IMR-90 (cell line): Measurements from ENCODE around the gene UBE2J1. TPM values are rescaled to one million over a fixed set of nuclear protein-coding genes. Genes with fewer than 3 reads are reported as not detected.

Experiments
- ATAC-seq: fragments of 200-7000 bp; cut with Tn5 transposase; 2 replicates; pipeline ENCODE4 v1.9.1; 2020; ENCODE audit warnings: low read depth, mild to moderate bottlenecking, moderate library complexity
- BruUV-seq: library from RNA; stranded (reverse); fragments of 400-500 nt; replicated peaks from 2 replicates; lab custom pipeline; 2021; lab: Mats Ljungman, UMichigan
- CTCF ChIA-PET: fragments of 300-600 bp; formaldehyde crosslinking; extraction: SDS; loops from one replicate; lab custom pipeline; 2021; ENCODE audit warnings: antibody characterized with exemption; lab: Yijun Ruan, JAX
- POLR2A ChIA-PET: fragments of 300-600 bp; sonication (Branson Sonifier 250); formaldehyde crosslinking; loops from one replicate; lab custom pipeline; 2022; ENCODE audit warnings: antibody characterized with exemption; ENCODE audit not compliant: unreplicated experiment; lab: Charles Lee
- DNase-seq: peaks from one replicate; pipeline ENCODE4 v3.0.0; 2013
- H2AFZ ChIP-seq: replicated peaks from 2 replicates; pipeline ENCODE3; 2013; ENCODE audit warnings: low read length, mild to moderate bottlenecking; ENCODE audit not compliant: poor library complexity
- H2AK5ac ChIP-seq: 2 replicates; pipeline ENCODE4 v1.6.1; 2013; ENCODE audit warnings: low read depth, low read length, inconsistent platforms
- H2AK9ac ChIP-seq: replicated peaks from 2 replicates; pipeline ENCODE3; 2013; ENCODE audit warnings: mild to moderate bottlenecking, low read depth, low read length, moderate library complexity; ENCODE audit not compliant: poor library complexity
- H2BK120ac ChIP-seq: 2 replicates; pipeline ENCODE4 v1.6.1; 2013; ENCODE audit warnings: low read depth, low read length, inconsistent platforms
- H2BK15ac ChIP-seq: 3 replicates; pipeline ENCODE4 v1.6.1; 2013; ENCODE audit warnings: low read depth, low read length, inconsistent platforms
- H2BK20ac ChIP-seq: 2 replicates; pipeline ENCODE4 v1.6.1; 2013; ENCODE audit warnings: low read depth, mild to moderate bottlenecking, inconsistent platforms, low read length, moderate library complexity
- H2BK5ac ChIP-seq: 2 replicates; pipeline ENCODE4 v1.6.1; 2013; ENCODE audit warnings: mild to moderate bottlenecking, low read depth, low read length, inconsistent platforms; ENCODE audit not compliant: poor library complexity, severe bottlenecking
- H3K14ac ChIP-seq: replicated peaks from 2 replicates; pipeline ENCODE4 v1.6.1; 2013; ENCODE audit warnings: low read depth, low read length, inconsistent platforms
- H3K18ac ChIP-seq: 2 replicates; pipeline ENCODE4 v1.6.1; 2013; ENCODE audit warnings: low read depth, low read length, control low read depth
- H3K23ac ChIP-seq: 2 replicates; pipeline ENCODE4 v1.6.1; 2013; ENCODE audit warnings: low read depth, low read length, inconsistent platforms
- H3K27ac ChIP-seq: 2 replicates; pipeline ENCODE4 v1.5.1; 2013; ENCODE audit warnings: mild to moderate bottlenecking, control low read depth, low read length; ENCODE audit not compliant: insufficient read depth
- H3K27me3 ChIP-seq: 2 replicates; pipeline ENCODE4 v1.6.1; 2013; ENCODE audit warnings: low read length; ENCODE audit not compliant: control insufficient read depth, insufficient read depth
- H3K36me3 ChIP-seq: 2 replicates; pipeline ENCODE4 v1.6.1; 2013; ENCODE audit warnings: low read length, mixed read lengths; ENCODE audit not compliant: control insufficient read depth, insufficient read depth
- H3K4ac ChIP-seq: 2 replicates; pipeline ENCODE4 v1.6.1; 2013; ENCODE audit warnings: low read depth, low read length, inconsistent platforms
- H3K4me1 ChIP-seq: 2 replicates; pipeline ENCODE4 v1.6.1; 2013; ENCODE audit warnings: low read length, mixed read lengths; ENCODE audit not compliant: control insufficient read depth, insufficient read depth
- H3K4me2 ChIP-seq: 2 replicates; pipeline ENCODE4 v1.6.1; 2013; ENCODE audit warnings: low read depth, mild to moderate bottlenecking, control low read depth, low read length, moderate library complexity
- H3K4me3 ChIP-seq: 2 replicates; pipeline ENCODE4 v1.5.1; 2013; ENCODE audit warnings: low read depth, mild to moderate bottlenecking, control low read depth, low read length, moderate library complexity; ENCODE audit not compliant: insufficient read depth
- H3K56ac ChIP-seq: 2 replicates; pipeline ENCODE4 v1.6.1; 2013; ENCODE audit warnings: low read length, inconsistent platforms; ENCODE audit not compliant: insufficient read depth; ENCODE audit errors: extremely low read depth
- H3K79me1 ChIP-seq, 2 experiments: 2 replicates each; pipeline ENCODE4 v1.6.1; 2013; ENCODE audit warnings: low read length in 2 of 2, inconsistent platforms in 1 of 2, low read depth in 1 of 2
- H3K9ac ChIP-seq: 2 replicates; pipeline ENCODE4 v1.6.1; 2013; ENCODE audit warnings: low read depth, low read length, control low read depth
- H3K9me1 ChIP-seq: 2 replicates; pipeline ENCODE4 v1.6.1; 2013; ENCODE audit warnings: low read length, inconsistent platforms; ENCODE audit not compliant: insufficient read depth
- H3K9me3 ChIP-seq: 2 replicates; pipeline ENCODE4 v1.6.1; 2013; ENCODE audit warnings: low read length; ENCODE audit not compliant: control insufficient read depth, insufficient read depth
- H4K20me1 ChIP-seq: 2 replicates; pipeline ENCODE4 v1.6.1; 2013; ENCODE audit warnings: low read length, inconsistent platforms; ENCODE audit not compliant: insufficient read depth
- H4K5ac ChIP-seq: 2 replicates; pipeline ENCODE4 v1.6.1; 2013; ENCODE audit warnings: mild to moderate bottlenecking, low read depth, low read length, control low read depth
- H4K8ac ChIP-seq, 2 experiments: 2 replicates each; pipeline ENCODE4 v1.6.1; 2013; ENCODE audit warnings: low read depth in 2 of 2, low read length in 2 of 2, control low read depth in 1 of 2, inconsistent platforms in 1 of 2
- H4K91ac ChIP-seq: 2 replicates; pipeline ENCODE4 v1.6.1; 2013; ENCODE audit warnings: low read depth, low read length, inconsistent platforms; ENCODE audit not compliant: insufficient read depth
- BHLHE40 ChIP-seq: fragments of 150-350 bp; IDR thresholded peaks from 2 replicates; pipeline ENCODE4 v1.6.1; 2016; ENCODE audit warnings: mild to moderate bottlenecking, low read depth, low read length
- CEBPB ChIP-seq: IDR thresholded peaks from 2 replicates; pipeline ENCODE4 v1.6.1; 2012; ENCODE audit warnings: low read depth, low read length, improper control_type of control experiment
- CHD1 ChIP-seq: IDR thresholded peaks from 2 replicates; pipeline ENCODE4 v1.6.1; 2012; ENCODE audit warnings: low read depth, low read length, improper control_type of control experiment
- CTCF ChIP-seq: conservative IDR thresholded peaks from 2 replicates; pipeline ENCODE4 v1.5.1; 2012; ENCODE audit warnings: mild to moderate bottlenecking, low read depth, low read length, improper control_type of control experiment
- ELK1 ChIP-seq: fragments of 150-350 bp; IDR thresholded peaks from 2 replicates; pipeline ENCODE4 v1.6.1; 2016; ENCODE audit warnings: low read depth, mild to moderate bottlenecking, low read length, moderate library complexity, borderline replicate concordance
- FOS ChIP-seq: fragments of 150-350 bp; IDR thresholded peaks from 2 replicates; pipeline ENCODE4 v1.6.1; 2016; ENCODE audit warnings: low read depth, low read length
- MAFK ChIP-seq: IDR thresholded peaks from 2 replicates; pipeline ENCODE4 v1.6.1; 2012; ENCODE audit warnings: low read depth, low read length, improper control_type of control experiment
- MAZ ChIP-seq: IDR thresholded peaks from 2 replicates; pipeline ENCODE4 v1.6.1; 2012; ENCODE audit warnings: low read depth, mild to moderate bottlenecking, low read length, improper control_type of control experiment, moderate library complexity, borderline replicate concordance
- MXI1 ChIP-seq: IDR thresholded peaks from 2 replicates; pipeline ENCODE4 v1.6.1; 2012; ENCODE audit warnings: low read depth, mild to moderate bottlenecking, low read length, moderate library complexity, borderline replicate concordance
- NFE2L2 ChIP-seq: fragments of 150-350 bp; IDR thresholded peaks from 2 replicates; pipeline ENCODE4 v1.6.1; 2016; ENCODE audit warnings: low read depth, mild to moderate bottlenecking, low read length
- POLR2A ChIP-seq: IDR thresholded peaks from 2 replicates; pipeline ENCODE4 v1.6.1; 2012; ENCODE audit warnings: mild to moderate bottlenecking, low read depth, low read length
- RAD21 ChIP-seq: IDR thresholded peaks from 2 replicates; pipeline ENCODE4 v1.6.1; 2012; ENCODE audit warnings: low read length, improper control_type of control experiment
- RCOR1 ChIP-seq: IDR thresholded peaks from 2 replicates; pipeline ENCODE4 v1.6.1; 2012; ENCODE audit warnings: mild to moderate bottlenecking, low read length, improper control_type of control experiment; ENCODE audit not compliant: insufficient replicate concordance
- RFX5 ChIP-seq: IDR thresholded peaks from 2 replicates; pipeline ENCODE4 v1.8.0; 2012; ENCODE audit warnings: low read depth, mild to moderate bottlenecking, low read length, moderate library complexity
- SMC3 ChIP-seq: fragments of 150-350 bp; IDR thresholded peaks from 2 replicates; pipeline ENCODE4 v1.6.1; 2016; ENCODE audit warnings: low read depth, mild to moderate bottlenecking, antibody characterized with exemption, low read length, moderate library complexity
- USF2 ChIP-seq: fragments of 150-350 bp; IDR thresholded peaks from 2 replicates; pipeline ENCODE4 v1.6.1; 2017; ENCODE audit warnings: mild to moderate bottlenecking, antibody characterized with exemption, low read length, low read depth
- WGBS, 2 experiments: methylation state at CpG; one replicate each; pipeline versions ENCODE4 v1.1.5 to v1.1.7; 2013; ENCODE audit warnings: missing lambda C conversion rate in 2 of 2; ENCODE audit not compliant: insufficient read length in 1 of 2; ENCODE audit errors: extremely low coverage in 2 of 2; 5-methylcytosine and 5-hydroxymethylcytosine counted together
- dilution Hi-C: fragments of 300-500 bp; cut with HindIII; formaldehyde crosslinking; loops from one replicate; pipeline ENCODE4 v1.14.3; 2018; ENCODE audit warnings: low sequenced_read_pairs; ENCODE audit not compliant: unreplicated experiment
- in situ Hi-C: fragments of 300-500 bp; cut with MboI; formaldehyde crosslinking; loops from 3 replicates; pipeline ENCODE4 v1.14.3; 2019; ENCODE audit warnings: low sequenced_read_pairs, inconsistent platforms, mixed read lengths
- intact Hi-C: fragments of 100-400 bp; cut with micrococcal nuclease; formaldehyde crosslinking; loops from 2 replicates; pipeline ENCODE4 v1.10.0; 2022
- polyA plus RNA-seq, 3 experiments: library from polyadenylated mRNA; depleted of rRNA; stranded (reverse); fragments of >200 nt; gene quantifications; 2 replicates each; pipeline ENCODE4 v1.2.3, GENCODE V29; 2012; ENCODE audit warnings: low replicate concordance in 1 of 3
- total RNA-seq: library from RNA; depleted of rRNA; stranded (reverse); fragments of >200 nt; gene quantifications from 2 replicates; pipeline ENCODE4 v1.2.3, GENCODE V29; 2012

Gene UBE2J1
- total and polyA plus RNA-seq, 2 of the 4 experiments (the other 2 are of a cell fraction): 20.9 to 35.3 TPM

- TF ChIP-seq RCOR1: no peak
- no peak for TF ChIP-seq BHLHE40
- no peak for TF ChIP-seq USF2
- no peak for TF ChIP-seq ELK1
- no peak for TF ChIP-seq POLR2A
- TF ChIP-seq SMC3: no peak
- no peak for TF ChIP-seq CHD1
- no peak for TF ChIP-seq MAZ
- no peak for TF ChIP-seq FOS
- no peak for TF ChIP-seq RAD21
- no peak for TF ChIP-seq NFE2L2
- TF ChIP-seq CTCF: no peak
- TF ChIP-seq CEBPB: no peak
- no peak for TF ChIP-seq MAFK
- no peak for TF ChIP-seq MXI1
- no peak for TF ChIP-seq RFX5
- no TSS peak for BruUV-seq
- no peaks in the 10 kb centered on the region for H3K9me3 ChIP-seq
- no peak overlapping the region for H3K4me3 ChIP-seq
- ATAC-seq (no peak), DNase-seq (no peak)
- in situ Hi-C loops: loop anchor here (25.0 kb wide), 2 partner anchors 222 to 372 kb away; partner anchors contain the start of gene PM20D2
- H3K79me1 ChIP-seq: no peaks in the 10 kb centered on the region
- H3K18ac ChIP-seq: no peak overlapping the region
- no peak overlapping the region for H2AK9ac ChIP-seq
- H2BK120ac ChIP-seq: no peak overlapping the region
- dilution Hi-C loops: no loop called here
- no CpG with 5 or more reads among the region's 1 CpG for WGBS, 2 experiments
- H3K9me1 ChIP-seq: no peaks in the 10 kb centered on the region
- H3K4me2 ChIP-seq: no peak overlapping the region
- no peak overlapping the region for H3K27ac ChIP-seq
- no peaks in the 10 kb centered on the region for H4K20me1 ChIP-seq
- H2AFZ ChIP-seq: no peak overlapping the region
- no peak overlapping the region for H4K8ac ChIP-seq
- no peak overlapping the region for H2BK15ac ChIP-seq
- ChIA-PET POLR2A (interaction anchor here (0.6 kb wide), 1 partner anchor 253 kb away, joined by 6 read pairs; no protein-coding TSS in a partner anchor), CTCF (no interaction called here)
- no peak overlapping the region for H3K23ac ChIP-seq
- H3K9ac ChIP-seq: no peak overlapping the region
- no peak overlapping the region for H3K56ac ChIP-seq
- H4K5ac ChIP-seq: no peak overlapping the region
- no peak overlapping the region for H3K4ac ChIP-seq
- no peaks in the 10 kb centered on the region for H3K27me3 ChIP-seq
- no peak overlapping the region for H2BK20ac ChIP-seq
- intact Hi-C loops: no loop called here
- no peak overlapping the region for H2BK5ac ChIP-seq
- H2AK5ac ChIP-seq: no peak overlapping the region
- H3K4me1 ChIP-seq: no peaks in the 10 kb centered on the region
- H3K14ac ChIP-seq: no peak overlapping the region
- no peak overlapping the region for H4K91ac ChIP-seq
- H3K36me3 ChIP-seq: no peaks in the 10 kb centered on the region
These were observed 7.0 kb upstream of the UBE2J1 start for GRCh38 chr6:89359561-89359960.
